GM19025 (cell line): Measurements from ENCODE around the gene POLG.
A peak's percentile ranks its signal among the peaks of the same experiment; 100 is the strongest.

Experiments used
- ATAC-seq: cut with Tn5 transposase; IDR thresholded peaks from one replicate; pipeline ENCODE4 v1.9.1; 2021; ENCODE audit warnings: mild to moderate bottlenecking, low read depth, moderate library complexity; ENCODE audit not compliant: unreplicated experiment

Gene POLG

GRCh38 chr15:89334510-89335297, at the start of gene POLG:
Gene POLG (minus strand): TSS chr15:89334824. CDS start chr15:89333754, 1,070 bp downstream.
- ATAC-seq = peak; percentile 88

DNA sequence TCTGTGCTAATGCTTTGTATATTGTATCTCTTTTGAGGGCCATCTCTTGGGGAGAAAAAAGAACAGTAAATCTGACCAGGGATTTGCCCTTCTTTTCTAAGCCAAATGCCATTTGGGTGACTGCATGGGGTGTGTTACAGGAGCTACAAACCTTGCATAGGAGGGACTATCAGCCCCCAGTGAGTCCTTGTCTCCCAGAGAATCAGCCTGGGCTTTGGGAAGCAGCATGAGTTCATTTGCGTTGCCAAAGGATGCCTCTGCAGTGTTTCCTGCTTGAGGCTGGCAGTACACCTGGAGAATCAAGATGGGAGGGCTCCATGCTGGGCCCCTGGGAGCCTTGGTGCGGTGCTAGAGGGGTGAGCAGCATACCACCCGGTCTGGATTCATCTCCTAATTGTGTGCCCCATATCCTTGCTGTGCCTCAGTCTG, 49.6 kb upstream of the POLG start:
- ATAC-seq = no peak

DNA sequence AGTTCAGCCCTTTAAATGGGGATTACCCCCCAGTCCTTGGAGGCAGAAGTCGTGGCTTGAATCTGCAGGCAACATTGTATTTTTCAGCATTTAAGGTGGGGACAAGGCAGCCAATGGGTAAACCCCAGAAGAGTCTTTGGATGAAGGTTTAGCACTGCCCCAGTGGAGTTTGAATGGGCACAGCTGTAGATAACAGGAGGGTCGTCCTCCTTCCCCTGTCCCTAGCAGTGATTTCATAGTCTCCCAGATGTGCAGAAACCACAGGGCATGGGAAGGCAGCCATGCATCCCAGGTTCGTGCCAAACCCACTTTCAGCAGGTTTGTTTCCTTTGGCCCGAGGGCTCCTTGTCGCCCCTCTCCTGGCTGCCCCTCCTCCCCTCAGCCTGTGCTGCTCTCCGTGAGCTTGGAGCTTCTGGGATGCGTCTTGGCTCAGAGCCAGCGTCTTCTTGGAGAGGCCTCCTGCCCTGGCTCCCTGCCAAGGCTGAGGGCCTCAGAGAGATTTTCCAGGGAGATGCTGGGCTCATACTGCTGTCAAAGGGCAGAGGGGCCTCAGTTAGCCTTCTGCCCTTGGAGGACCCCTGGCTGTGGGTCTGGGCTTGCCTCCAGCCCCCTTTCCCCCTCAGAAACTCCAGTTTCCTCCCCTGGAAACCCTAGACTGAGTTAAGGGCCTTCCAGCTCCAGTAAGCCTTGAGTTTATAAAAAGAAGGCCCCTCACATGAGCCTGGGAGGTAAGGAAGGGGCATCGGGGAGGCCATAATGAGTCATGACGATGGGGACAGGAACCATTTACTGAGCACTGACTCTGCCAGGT, 48.9 kb upstream of the POLG start:
- no peak for ATAC-seq

- ATAC-seq = no peak
Observed at GRCh38 chr15:89381888-89382686, 47.5 kb upstream of the POLG start.

GRCh38 chr15:89381331-89381730, 46.7 kb upstream of the POLG start:
- ATAC-seq = no peak

DNA sequence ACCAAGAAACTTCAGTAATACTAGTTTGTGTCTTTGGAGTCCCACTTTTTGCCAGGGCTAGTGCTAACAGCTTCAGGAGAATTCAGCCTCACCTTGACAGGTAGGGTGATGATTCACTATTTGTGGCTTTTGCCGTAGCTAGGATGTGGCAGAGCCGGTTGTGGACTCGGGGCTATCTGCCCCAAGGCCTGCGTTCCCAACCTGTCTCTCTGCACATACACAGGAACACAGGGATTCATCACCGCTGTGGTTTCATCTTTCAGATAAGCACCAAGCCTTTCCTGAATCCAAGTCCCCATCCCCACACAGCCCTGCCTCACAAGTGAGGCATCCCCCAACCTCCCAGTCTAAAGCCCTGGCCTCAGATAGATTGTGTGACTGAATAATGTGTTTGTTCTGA, 45.2 kb upstream of the POLG start:
- no peak for ATAC-seq

DNA sequence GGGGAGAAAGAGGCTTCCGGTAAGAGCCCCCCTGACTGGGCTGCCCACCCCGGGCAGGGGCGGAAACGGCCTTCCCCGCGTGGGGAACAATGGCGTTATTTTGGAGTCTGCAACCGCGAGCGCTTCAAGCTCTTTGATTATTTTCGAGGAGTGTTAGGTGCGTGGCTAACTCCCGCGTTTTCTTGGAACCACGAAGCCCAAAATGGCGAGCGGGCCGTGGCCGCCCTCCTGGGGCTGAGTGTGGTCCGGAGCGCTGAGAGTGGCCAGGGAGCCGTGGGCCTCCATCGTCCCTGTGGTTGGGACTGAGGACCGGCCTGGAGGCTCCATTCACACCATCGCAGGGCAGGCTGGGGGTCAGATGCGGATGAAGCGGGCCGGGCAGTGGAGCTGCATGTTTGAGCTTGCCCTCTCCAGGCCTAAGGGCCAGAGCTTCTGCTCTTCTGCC, 44.6 kb upstream of the POLG start:
- ATAC-seq = no peak

- ATAC-seq = no peak
Observed at GRCh38 chr15:89378296-89379151, 43.9 kb upstream of the POLG start.

GRCh38 chr15:89377842-89378295, 43.2 kb upstream of the POLG start:
- ATAC-seq = no peak

DNA sequence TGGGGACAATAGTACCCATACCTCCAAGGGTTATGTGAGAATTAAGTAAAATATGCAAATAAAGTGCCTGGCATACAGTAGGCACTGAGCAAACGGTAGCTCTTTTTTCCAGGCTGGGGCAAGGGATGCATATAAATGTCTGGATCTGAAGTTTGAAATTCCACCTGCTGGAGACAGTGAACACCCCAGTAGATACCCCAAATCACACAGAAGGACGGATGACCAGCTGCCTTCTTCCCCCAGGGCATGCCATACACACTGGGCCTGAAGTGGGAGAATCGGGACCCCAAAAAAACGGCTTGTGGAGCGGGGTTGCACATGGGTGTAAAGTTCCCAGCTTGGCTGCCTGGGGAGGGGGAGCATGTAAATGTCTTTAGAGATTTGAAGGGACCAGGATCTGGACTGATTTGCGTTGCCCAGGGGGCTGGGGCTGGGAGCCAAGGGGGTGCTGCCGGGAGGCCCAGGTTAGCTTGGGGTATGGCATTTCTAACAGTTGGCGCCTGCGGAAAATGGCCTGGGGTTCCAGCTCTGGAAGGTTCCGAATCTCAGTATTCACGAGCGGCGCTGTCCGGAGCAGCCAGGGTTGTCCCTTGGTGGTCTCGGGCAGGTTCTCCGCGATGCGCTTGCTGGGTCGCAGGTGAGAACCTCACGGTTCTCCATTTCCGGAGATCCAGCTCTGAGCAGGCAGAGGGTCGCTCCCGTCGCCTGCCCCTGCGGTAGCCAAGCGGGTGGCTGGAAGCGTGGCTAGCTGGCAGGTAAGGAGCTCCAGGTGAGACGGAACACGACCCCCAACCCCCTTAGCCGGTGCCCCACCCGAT, 42.6 kb upstream of the POLG start:
- no peak for ATAC-seq

GRCh38 chr15:89376388-89376787, 41.8 kb upstream of the POLG start:
- ATAC-seq = no peak

- no peak for ATAC-seq
Observed at GRCh38 chr15:89375093-89376005, 40.7 kb upstream of the POLG start.

- ATAC-seq = no peak
Observed at GRCh38 chr15:89374086-89374981, 39.7 kb upstream of the POLG start.

DNA sequence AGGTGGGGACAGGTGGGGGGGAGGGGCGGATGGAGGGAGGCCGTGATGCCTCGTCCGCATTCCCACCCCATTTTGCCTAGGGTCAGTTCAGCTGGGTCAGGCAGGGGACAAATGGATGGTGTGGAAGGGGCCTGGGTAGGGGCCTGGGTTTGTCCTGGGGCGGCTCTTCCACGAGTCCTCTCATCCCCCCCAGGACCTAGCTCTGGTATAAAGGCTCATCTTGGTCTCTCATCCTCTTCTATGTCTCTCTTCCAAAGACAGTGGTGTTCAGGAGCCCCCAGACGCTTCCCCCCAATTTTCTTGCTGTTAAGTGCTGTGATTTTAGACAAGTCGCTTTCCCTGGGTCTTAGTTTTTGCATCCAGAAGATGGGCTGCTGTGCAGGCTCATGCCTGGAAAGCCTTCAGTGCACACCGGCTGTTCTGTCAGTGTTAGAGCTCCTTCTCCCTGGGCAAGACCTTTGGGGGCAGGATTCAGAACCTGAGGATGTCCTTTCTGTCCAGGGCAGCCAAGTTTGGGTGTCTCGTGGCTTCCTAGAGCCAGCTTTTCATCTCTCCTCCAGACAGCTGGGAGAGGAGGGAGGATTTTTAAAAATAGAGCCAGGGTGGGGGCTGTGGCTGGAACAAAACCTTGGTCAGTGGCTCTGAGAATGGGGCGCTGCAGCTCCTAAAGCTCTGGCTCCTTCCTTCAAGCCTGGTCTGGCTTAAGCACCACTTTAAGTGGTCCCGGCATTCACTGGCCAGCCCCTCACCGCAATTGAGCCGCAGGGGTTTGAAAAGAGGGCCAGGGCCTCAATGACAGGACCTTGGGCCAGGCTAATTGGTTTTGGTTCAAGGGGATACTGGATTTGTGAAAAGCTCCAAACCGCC, 37.7 kb upstream of the POLG start:
- ATAC-seq = no peak

GRCh38 chr15:89371228-89372044, 36.8 kb upstream of the POLG start:
- ATAC-seq = no peak

- ATAC-seq = no peak
Observed at GRCh38 chr15:89370978-89371227, 36.3 kb upstream of the POLG start.
